Ascending aorta (tissue), 2 donors: ENCODE measurements around the gene CDK5RAP1. TPM values are rescaled to one million over a fixed set of nuclear protein-coding genes. Genes with fewer than 3 reads are reported as not detected.
"Not testable (repeated sequence)": the region's sequence is repeated elsewhere in the genome, so short reads cannot be mapped to it uniquely, and the experiment has no call there.

Experiments used
- DNase-seq, 2 donors: peaks; one replicate each; pipeline ENCODE4 v3.0.0-alpha.2; 2019; ENCODE audit warnings: low spot score in 2 of 2
- H3K27ac ChIP-seq, 2 donors: fragments of 200-600 bp; sonication (generic); one replicate each; pipeline ENCODE4 v1.5.1; 2016 to 2017; ENCODE audit warnings: mild to moderate bottlenecking in 1 of 2
- H3K27me3 ChIP-seq: fragments of 200-600 bp; sonication (generic); one replicate; pipeline ENCODE4 v1.5.1; 2017
- H3K36me3 ChIP-seq, 2 donors: fragments of 200-600 bp; sonication (generic); one replicate each; pipeline ENCODE4 v1.5.1; 2016
- H3K4me1 ChIP-seq, 2 donors: fragments of 200-600 bp; sonication (generic); one replicate each; pipeline ENCODE4 v1.5.1; 2016 to 2017; ENCODE audit warnings: mild to moderate bottlenecking in 1 of 2
- H3K4me3 ChIP-seq, 2 donors: fragments of 200-600 bp; sonication (generic); one replicate each; pipeline ENCODE4 v1.5.1; 2016 to 2017; ENCODE audit warnings: mild to moderate bottlenecking in 1 of 2
- H3K9me3 ChIP-seq, 2 donors: fragments of 200-600 bp; sonication (generic); one replicate each; pipeline ENCODE4 v1.5.1; 2016
- CTCF ChIP-seq, 3 experiments: fragments of 200-600 bp in 2 of 3; fragments of 450-650 bp in 1 of 3; sonication (generic) in 2 of 3; IDR thresholded peaks; one replicate each; pipeline ENCODE4 v1.5.1; 2016 to 2019; ENCODE audit warnings: antibody characterized with exemption in 3 of 3, mild to moderate bottlenecking in 1 of 3, moderate library complexity in 1 of 3
- intact Hi-C: fragments of 100-400 bp; cut with DNase I; formaldehyde crosslinking; loops from one replicate; pipeline ENCODE4 v1.15.1; 2023
- total RNA-seq: library from RNA; depleted of rRNA; stranded (reverse); fragments of >200 nt; gene quantifications from one replicate; pipeline ENCODE4 v1.1.0, GENCODE V29; 2016

Gene CDK5RAP1
- total RNA-seq, 1 donor from 2014 or later: 42.8 TPM

DNA sequence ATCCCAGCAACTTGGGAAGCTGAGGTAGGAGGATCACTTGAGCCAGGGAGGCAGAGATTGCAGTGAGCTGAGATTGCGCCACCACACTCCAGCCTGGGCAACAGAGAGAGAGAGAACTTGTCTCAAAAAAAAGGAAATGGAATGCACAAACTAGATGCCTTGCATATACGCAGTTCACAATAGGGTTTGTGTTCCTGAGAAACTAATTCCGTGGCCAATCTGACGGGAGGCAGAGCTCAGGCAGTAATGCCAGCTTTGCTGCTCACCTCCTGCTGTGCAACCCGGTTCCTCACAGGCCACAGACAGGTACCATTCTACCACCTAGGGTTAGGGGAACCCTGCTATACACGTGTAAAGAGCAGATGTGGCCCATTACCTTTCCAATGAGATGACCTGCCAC lies 1.4 kb downstream of the CDK5RAP1 start:
- DNase-seq: no peak
- Histone ChIP-seq H3K9me3 (no peaks in the 10 kb centered on the region), H3K36me3 (peaks cover 6 to 20% of the 10 kb centered on the region in 2 donors), H3K4me1 (peaks cover 6 to 17% of the 10 kb centered on the region in 2 donors), H3K27me3 (no peaks in the 10 kb centered on the region), H3K4me3 (peak overlapping the region; percentile 76 to 94), H3K27ac (no peak overlapping the region)
- intact Hi-C loops: loop anchor here (5.0 kb wide), 2 partner anchors 42 to 87 kb away; partner anchors contain the start of gene SNTA1
- no peak for TF ChIP-seq CTCF (IDR thresholded peaks at IDR 0.05)

GRCh38 chr20:33394718-33395117 lies 6.6 kb downstream of the CDK5RAP1 start:
- Histone ChIP-seq H3K36me3 (peaks cover 25 to 62% of the 10 kb centered on the region in 2 donors), H3K9me3 (no peaks in the 10 kb centered on the region), H3K27ac (no peak overlapping the region), H3K4me3 (no peak overlapping the region), H3K4me1 (peaks cover 0 to 3% of the 10 kb centered on the region in 2 donors), H3K27me3 (no peaks in the 10 kb centered on the region)
- TF ChIP-seq CTCF (IDR thresholded peaks at IDR 0.05): peak in 1 of 3 experiments; percentile 5
- intact Hi-C loops: no loop called here
- DNase-seq: no peak

GRCh38 chr20:33393609-33394008 lies 7.7 kb downstream of the CDK5RAP1 start:
- peaks cover 28 to 65% of the 10 kb centered on the region in 2 donors for H3K36me3 ChIP-seq
- TF ChIP-seq CTCF (IDR thresholded peaks at IDR 0.05): no peak
- no peak overlapping the region for H3K27ac ChIP-seq
- no peak for DNase-seq
- H3K27me3 ChIP-seq: no peaks in the 10 kb centered on the region
- H3K4me3 ChIP-seq: no peak overlapping the region
- H3K4me1 ChIP-seq: no peaks in the 10 kb centered on the region
- intact Hi-C loops: no loop called here
- H3K9me3 ChIP-seq: no peaks in the 10 kb centered on the region

- no peak for DNase-seq
- Histone ChIP-seq H3K27me3 (no peaks in the 10 kb centered on the region), H3K4me1 (no peaks in the 10 kb centered on the region), H3K9me3 (no peaks in the 10 kb centered on the region), H3K36me3 (peaks cover 30 to 75% of the 10 kb centered on the region in 2 donors), H3K4me3 (no peak overlapping the region), H3K27ac (no peak overlapping the region)
- TF ChIP-seq CTCF (IDR thresholded peaks at IDR 0.05): no peak
- intact Hi-C loops: no loop called here
Observed at GRCh38 chr20:33391722-33392415, 9.4 kb downstream of the CDK5RAP1 start.

- H3K27me3 ChIP-seq, H3K4me1 ChIP-seq, H3K4me3 ChIP-seq, intact Hi-C loops, H3K27ac ChIP-seq, DNase-seq, H3K9me3 ChIP-seq: not testable (repeated sequence)
- peaks cover 43 to 76% of the 10 kb centered on the region in 2 donors for H3K36me3 ChIP-seq
Observed at GRCh38 chr20:33389326-33389725, 12.0 kb downstream of the CDK5RAP1 start.

- intact Hi-C loops: no loop called here
- Histone ChIP-seq H3K9me3 (no peaks in the 10 kb centered on the region), H3K36me3 (peaks cover 41 to 69% of the 10 kb centered on the region in 2 donors), H3K27ac (no peak overlapping the region), H3K27me3 (no peaks in the 10 kb centered on the region), H3K4me1 (no peaks in the 10 kb centered on the region), H3K4me3 (no peak overlapping the region)
- no peak for TF ChIP-seq CTCF (IDR thresholded peaks at IDR 0.05)
- no peak for DNase-seq
Observed at GRCh38 chr20:33388268-33388667, 13.1 kb downstream of the CDK5RAP1 start.
